GM21367 (cell line): Measurements from ENCODE around the gene ACAD11.
"Not testable (repeated sequence)": the region's sequence is repeated elsewhere in the genome, so short reads cannot be mapped to it uniquely, and the experiment has no call there.

ENCODE experiments used
- ATAC-seq: cut with Tn5 transposase; IDR thresholded peaks from one replicate; pipeline ENCODE4 v1.9.1; 2021; ENCODE audit not compliant: unreplicated experiment

The ACAD11 gene

GRCh38 chr3:132652640-132653270 is 6.9 kb downstream of the ACAD11 start:
- ATAC-seq = no peak

GRCh38 chr3:132650153-132650552 is 9.5 kb downstream of the ACAD11 start:
- no peak for ATAC-seq

- no peak for ATAC-seq
Observed at GRCh38 chr3:132645058-132645457, 14.6 kb downstream of the ACAD11 start.

- ATAC-seq = no peak
Observed at GRCh38 chr3:132643366-132643765, 16.2 kb downstream of the ACAD11 start.

GRCh38 chr3:132642539-132642847 is 17.1 kb downstream of the ACAD11 start:
- no peak for ATAC-seq

- no peak for ATAC-seq
Observed at GRCh38 chr3:132641837-132642538, 17.6 kb downstream of the ACAD11 start.

- not testable (repeated sequence) for ATAC-seq
Observed at GRCh38 chr3:132641427-132641826, 18.2 kb downstream of the ACAD11 start.

- no peak for ATAC-seq
Observed at GRCh38 chr3:132638706-132639105, 20.9 kb downstream of the ACAD11 start.

- no peak for ATAC-seq
Observed at GRCh38 chr3:132637590-132637989, 22.0 kb downstream of the ACAD11 start.

GRCh38 chr3:132635052-132635451 is 24.6 kb downstream of the ACAD11 start:
- ATAC-seq = no peak

- ATAC-seq = no peak
Observed at GRCh38 chr3:132630612-132631011, 29.0 kb downstream of the ACAD11 start.

- ATAC-seq = no peak
Observed at GRCh38 chr3:132629928-132630327, 29.7 kb downstream of the ACAD11 start.

GRCh38 chr3:132628157-132628556 is 31.5 kb downstream of the ACAD11 start:
- no peak for ATAC-seq

- no peak for ATAC-seq
Observed at GRCh38 chr3:132626955-132627354, 32.7 kb downstream of the ACAD11 start.

- peak; percentile 80 for ATAC-seq
Observed at GRCh38 chr3:132625613-132626012, 34.0 kb downstream of the ACAD11 start.

- ATAC-seq = no peak
Observed at GRCh38 chr3:132624790-132625189, 34.8 kb downstream of the ACAD11 start.

GRCh38 chr3:132623646-132624045 is 36.0 kb downstream of the ACAD11 start:
- ATAC-seq = no peak

- ATAC-seq = no peak
Observed at GRCh38 chr3:132622761-132623160, 36.8 kb downstream of the ACAD11 start.

- no peak for ATAC-seq
Observed at GRCh38 chr3:132622148-132622547, 37.5 kb downstream of the ACAD11 start.

- ATAC-seq = no peak
Observed at GRCh38 chr3:132616780-132617179, 42.8 kb downstream of the ACAD11 start.

GRCh38 chr3:132615881-132616280 is 43.7 kb downstream of the ACAD11 start:
- ATAC-seq = no peak

- ATAC-seq = not testable (repeated sequence)
Observed at GRCh38 chr3:132615301-132615700, 44.3 kb downstream of the ACAD11 start.

- ATAC-seq = not testable (repeated sequence)
Observed at GRCh38 chr3:132606620-132607019, 53.0 kb downstream of the ACAD11 start.
